GM18873 (cell line): ENCODE results near the gene CHRDL1.
"Not testable (repeated sequence)": the region's sequence is repeated elsewhere in the genome, so short reads cannot be mapped to it uniquely, and the experiment has no call there.

ENCODE experiments used
- ATAC-seq: cut with Tn5 transposase; IDR thresholded peaks from one replicate; pipeline ENCODE4 v1.9.1; 2021; ENCODE audit warnings: mild to moderate bottlenecking, moderate library complexity, moderate number of reproducible peaks; ENCODE audit not compliant: unreplicated experiment, low FRiP score

The CHRDL1 gene

GRCh38 chrX:110667706-110668105 lies 127.9 kb downstream of the CHRDL1 start:
- no peak for ATAC-seq

- ATAC-seq, result no peak
Measured at GRCh38 chrX:110665223-110666002, 130.2 kb downstream of the CHRDL1 start.

- ATAC-seq, result no peak
Measured at GRCh38 chrX:110657073-110657472, 138.5 kb downstream of the CHRDL1 start.

GRCh38 chrX:110654280-110654679 lies 141.3 kb downstream of the CHRDL1 start:
- not testable (repeated sequence) for ATAC-seq

GRCh38 chrX:110646386-110646785 lies 149.2 kb downstream of the CHRDL1 start:
- no peak for ATAC-seq
